ENCODE measurements around the gene KRTAP12-4.

GRCh38 chr21:44699502-44700001 is 45.1 kb upstream of the KRTAP12-4 start:
- TF ChIP-seq POLR2AphosphoS5 (IDR thresholded peaks at IDR 0.05; ENCODE audit: low read depth, low read length) (no peak), SIN3A (IDR thresholded peaks at IDR 0.05; ENCODE audit: borderline replicate concordance, insufficient read depth, low read length) (no peak), REST (IDR thresholded peaks at IDR 0.05; ENCODE audit: insufficient read depth in 1 of 2, low read depth in 2 of 2, low read length in 2 of 2) (no peak), TAF1 (IDR thresholded peaks at IDR 0.05; ENCODE audit: borderline replicate concordance, insufficient read depth, low read length) (no peak)

All from PFSK-1 (cell line).